Hepatocyte (in vitro differentiated cells): ENCODE results near the gene ETV6.

Experiments used
- CTCF ChIP-seq: fragments of 200-600 bp; sonication (generic); IDR thresholded peaks from 2 replicates; pipeline ENCODE4 v1.5.1; 2016; ENCODE audit warnings: antibody characterized with exemption, mild to moderate bottlenecking; ENCODE audit not compliant: poor library complexity
- EZH2 ChIP-seq: fragments of 200-600 bp; sonication (generic); IDR thresholded peaks from 2 replicates; pipeline ENCODE4 v1.6.1; 2016; ENCODE audit warnings: antibody characterized with exemption, mild to moderate bottlenecking, borderline replicate concordance
- EZH2phosphoT487 ChIP-seq: fragments of 200-600 bp; sonication (generic); IDR thresholded peaks from one replicate; pipeline ENCODE4 v1.6.1; 2018; ENCODE audit warnings: antibody characterized with exemption, mild to moderate bottlenecking, low read depth, moderate library complexity; ENCODE audit not compliant: unreplicated experiment, severe bottlenecking

GRCh38 chr12:11943919-11944700 is 294.6 kb downstream of the ETV6 start:
- TF ChIP-seq CTCF (no peak), EZH2 (no peak), EZH2phosphoT487 (no peak)
